ENCODE results near the gene IGFBP1.
"Not testable (repeated sequence)": the region's sequence is repeated elsewhere in the genome, so short reads cannot be mapped to it uniquely, and the experiment has no call there.

IGFBP1 gene

GRCh38 chr7:45938626-45939302 lies 50.5 kb downstream of the IGFBP1 start:
- DNase-seq (ENCODE audit: low read depth in 2 of 2), result no peak

DNA sequence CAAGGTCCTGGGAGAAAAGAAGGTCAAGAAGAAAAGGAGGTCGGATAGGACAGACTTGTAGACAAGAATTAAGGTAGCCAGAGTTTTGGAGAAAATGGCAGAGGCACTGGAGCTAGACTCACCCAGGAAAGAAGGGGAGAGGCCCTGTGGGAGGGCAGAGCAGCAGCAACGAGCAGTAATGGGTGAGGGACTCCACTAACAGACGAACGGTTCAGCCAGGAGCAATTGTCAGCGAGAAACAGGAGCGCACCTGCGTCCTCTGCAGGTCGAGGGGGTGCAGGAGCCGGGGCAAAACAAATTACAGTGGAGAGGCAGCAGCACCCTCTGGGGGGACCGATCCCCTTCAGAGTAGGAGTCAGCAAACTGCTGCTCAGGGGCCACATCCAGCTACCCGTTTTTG lies 51.3 kb downstream of the IGFBP1 start:
- no peak for DNase-seq (ENCODE audit: low read depth in 2 of 2)

DNA sequence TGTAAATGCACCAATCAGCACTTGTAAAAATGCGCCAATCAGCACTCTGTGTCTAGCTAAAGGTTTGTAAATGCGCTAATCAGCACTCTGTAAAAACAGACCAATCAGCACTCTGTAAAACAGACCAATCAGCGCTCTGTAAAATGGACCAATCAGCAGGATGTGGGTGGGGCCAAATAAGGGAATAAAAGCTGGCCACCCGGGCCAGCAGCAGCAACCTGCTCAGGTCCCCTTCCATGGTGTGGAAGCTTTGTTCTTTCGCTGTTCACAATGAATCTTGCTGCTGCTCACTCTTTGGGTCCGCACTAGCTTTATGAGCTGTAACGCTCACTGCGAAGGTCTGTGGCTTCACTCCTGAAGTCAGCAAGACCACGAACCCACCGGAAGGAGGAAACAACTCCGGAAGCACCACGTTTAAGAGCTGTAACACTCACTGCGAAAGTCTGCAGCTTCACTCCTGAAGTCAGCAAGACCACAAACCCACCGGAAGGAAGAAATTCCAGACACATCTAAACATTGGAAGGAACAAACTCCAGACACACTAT lies 52.0 kb downstream of the IGFBP1 start:
- not testable (repeated sequence) for DNase-seq (ENCODE audit: low read depth in 2 of 2)

- DNase-seq (ENCODE audit: low read depth in 2 of 2), result no peak
Measured at GRCh38 chr7:45940939-45941338, 52.7 kb downstream of the IGFBP1 start.
